HepG2 (cell line): ENCODE results near the gene GPR83. TPM values are rescaled to one million over a fixed set of nuclear protein-coding genes. Genes with fewer than 3 reads are reported as not detected.

Source experiments
- ELF3 ChIP-seq: IDR thresholded peaks from 2 replicates; pipeline ENCODE4 v1.6.1; 2016; ENCODE audit warnings: missing genetic modification reagents, missing compliant biosample characterization
- GABPB1 ChIP-seq: IDR thresholded peaks from 2 replicates; pipeline ENCODE4 v1.6.1; 2016; ENCODE audit warnings: mild to moderate bottlenecking, missing genetic modification reagents, moderate library complexity, missing compliant biosample characterization
- GTF3A ChIP-seq: sonication (generic); formaldehyde crosslinking; conservative IDR thresholded peaks from 2 replicates; pipeline ENCODE4 v1.4.0; 2020; ENCODE audit warnings: mild to moderate bottlenecking, missing genetic modification reagents
- MBNL3 ChIP-seq: fragments of 250-450 bp; sonication (Bioruptor Pico); conservative IDR thresholded peaks from 2 replicates; pipeline ENCODE4 v1.8.0; 2022; ENCODE audit warnings: mild to moderate bottlenecking, inconsistent platforms
- NONO ChIP-seq, 2 experiments: fragments of 450-650 bp in 1 of 2; sonication (generic) in 1 of 2; formaldehyde crosslinking in 1 of 2; IDR thresholded peaks in 1 of 2; conservative IDR thresholded peaks in 1 of 2; 2 replicates each; pipeline versions ENCODE4 v1.6.1 to v1.8.0; 2017 to 2022; ENCODE audit warnings: mild to moderate bottlenecking in 1 of 2, missing genetic modification reagents in 1 of 2, moderate library complexity in 1 of 2
- NR2F1 ChIP-seq, 2 experiments: fragments of 450-650 bp in 1 of 2; formaldehyde crosslinking in 1 of 2; IDR thresholded peaks; 2 replicates each; pipeline versions ENCODE4 v1.5.0 to v1.6.1; 2016 to 2020; ENCODE audit warnings: mild to moderate bottlenecking in 1 of 2, missing compliant biosample characterization in 1 of 2, missing genetic modification reagents in 1 of 2, moderate library complexity in 1 of 2
- NR3C1 ChIP-seq: sonication (generic); formaldehyde crosslinking; IDR thresholded peaks from 2 replicates; pipeline ENCODE4 v1.4.0; 2020; ENCODE audit warnings: missing genetic modification reagents
- PAF1 ChIP-seq: IDR thresholded peaks from 2 replicates; pipeline ENCODE4 v1.6.1; 2016; ENCODE audit warnings: missing genetic modification reagents, missing compliant biosample characterization
- RELA ChIP-seq: sonication (generic); formaldehyde crosslinking; IDR thresholded peaks from 2 replicates; pipeline ENCODE4 v1.4.0; 2020; ENCODE audit warnings: missing genetic modification reagents
- SNRNP70 ChIP-seq: fragments of 200-400 bp; formaldehyde crosslinking; IDR thresholded peaks from 2 replicates; pipeline ENCODE4 v1.6.1; 2017; ENCODE audit warnings: mild to moderate bottlenecking, low read depth, low read length, moderate library complexity
- STAG1 ChIP-seq: sonication (generic); formaldehyde crosslinking; IDR thresholded peaks from 2 replicates; pipeline ENCODE4 v1.4.0; 2020; ENCODE audit warnings: missing genetic modification reagents
- STAT5B ChIP-seq: sonication (generic); formaldehyde crosslinking; IDR thresholded peaks from 2 replicates; pipeline ENCODE4 v1.4.0; 2020; ENCODE audit warnings: missing genetic modification reagents
- TARDBP ChIP-seq: sonication (generic); formaldehyde crosslinking; IDR thresholded peaks from 2 replicates; pipeline ENCODE4 v1.8.0; 2022; ENCODE audit warnings: mild to moderate bottlenecking, missing genetic modification reagents
- ZBTB40 ChIP-seq, 2 experiments: fragments of 450-650 bp in 1 of 2; sonication (generic) in 1 of 2; formaldehyde crosslinking in 1 of 2; IDR thresholded peaks; 2 replicates each; pipeline versions ENCODE4 v1.6.1 to v1.8.0; 2016 to 2022; ENCODE audit warnings: antibody characterized with exemption in 1 of 2, mild to moderate bottlenecking in 1 of 2, missing genetic modification reagents in 1 of 2
- ZBTB42 ChIP-seq: sonication (generic); formaldehyde crosslinking; IDR thresholded peaks from 2 replicates; pipeline ENCODE4 v1.5.0; 2020; ENCODE audit warnings: mild to moderate bottlenecking, missing genetic modification reagents
- ZBTB43 ChIP-seq: sonication (generic); formaldehyde crosslinking; conservative IDR thresholded peaks from 2 replicates; pipeline ENCODE4 v1.4.0; 2020; ENCODE audit warnings: missing genetic modification reagents
- ZBTB7A ChIP-seq: sonication (generic); formaldehyde crosslinking; IDR thresholded peaks from 2 replicates; pipeline ENCODE4 v1.8.0; 2022; ENCODE audit warnings: mild to moderate bottlenecking, missing genetic modification reagents
- ZFY ChIP-seq: sonication (generic); formaldehyde crosslinking; IDR thresholded peaks from 2 replicates; pipeline ENCODE4 v1.4.0; 2020; ENCODE audit warnings: missing genetic modification reagents
- ZNF121 ChIP-seq: sonication (generic); formaldehyde crosslinking; IDR thresholded peaks from 2 replicates; pipeline ENCODE4 v1.5.0; 2020; ENCODE audit warnings: mild to moderate bottlenecking, missing genetic modification reagents
- ZNF605 ChIP-seq: sonication (generic); formaldehyde crosslinking; IDR thresholded peaks from 2 replicates; pipeline ENCODE4 v1.8.0; 2022; ENCODE audit warnings: mild to moderate bottlenecking, missing genetic modification reagents
- ZNF7 ChIP-seq: IDR thresholded peaks from 2 replicates; pipeline ENCODE4 v1.6.1; 2016; ENCODE audit warnings: missing biosample characterization, missing genetic modification reagents
- ZNF737 ChIP-seq: sonication (generic); formaldehyde crosslinking; IDR thresholded peaks from 2 replicates; pipeline ENCODE4 v1.5.0; 2020; ENCODE audit warnings: missing genetic modification reagents, mild to moderate bottlenecking, borderline replicate concordance
- ZNF776 ChIP-seq: sonication (generic); formaldehyde crosslinking; IDR thresholded peaks from 2 replicates; pipeline ENCODE4 v1.4.0; 2020; ENCODE audit warnings: mild to moderate bottlenecking, missing genetic modification reagents
- polyA plus RNA-seq, 8 experiments: library from polyadenylated mRNA; depleted of rRNA in 3 of 8; stranded (reverse) in 7 of 8; unstranded in 1 of 8; fragments of >200 nt; fragmentation: Illumina TruSeq in 4 of 8; extraction: Trizol in 4 of 8; gene quantifications; 2 replicates each; pipeline versions ENCODE4 v1.2.1 to v1.2.3, GENCODE V29; 2011 to 2016; ENCODE audit warnings: low read depth in 4 of 8, missing spikeins in 1 of 8, mixed read lengths in 1 of 8; ENCODE audit not compliant: insufficient read depth in 1 of 8
- total RNA-seq, 5 experiments: library from RNA; depleted of rRNA; stranded (reverse); fragments of >200 nt; fragmentation: Illumina TruSeq; extraction: Trizol; gene quantifications; 2 replicates each; pipeline ENCODE4 v1.2.3, GENCODE V29; 2016; ENCODE audit warnings: low read depth in 1 of 5

Gene GPR83
- total and polyA plus RNA-seq, 2 of the 13 experiments (the other 11 are each of a cell fraction or from before 2014, with no cell fraction given): 0.04 to 0.11 TPM

- TF ChIP-seq ZNF737 (CRISPR knock-in tag): no peak
- TF ChIP-seq STAG1 (CRISPR knock-in tag): no peak
- no peak for TF ChIP-seq RELA (CRISPR knock-in tag)
- TF ChIP-seq ZNF605 (CRISPR knock-in tag): no peak
- peak; percentile 57; the same call in 1 of the 2 replicates for TF ChIP-seq ELF3 (CRISPR knock-in tag)
- no peak for TF ChIP-seq SNRNP70
- no peak for TF ChIP-seq TARDBP (CRISPR knock-in tag)
- TF ChIP-seq GTF3A (CRISPR knock-in tag): no peak
- no peak for TF ChIP-seq ZFY (CRISPR knock-in tag)
- no peak for TF ChIP-seq PAF1 (CRISPR knock-in tag)
- TF ChIP-seq ZNF121: no peak
- TF ChIP-seq ZBTB43: no peak
- no peak for TF ChIP-seq ZBTB42 (CRISPR knock-in tag)
- TF ChIP-seq ZNF776 (CRISPR knock-in tag): no peak
- peak; percentile 19; the same call in 1 of the 2 replicates for TF ChIP-seq GABPB1 (CRISPR knock-in tag)
- TF ChIP-seq ZNF7 (CRISPR knock-in tag): no peak
- 0 out of 4 replicates have a peak, but pooled peaks of 1 of the 2 experiments have one; percentile 52 for TF ChIP-seq NR2F1 (CRISPR knock-in tag; IDR thresholded peaks at IDR 0.05)
- no peak for TF ChIP-seq STAT5B (CRISPR knock-in tag)
- TF ChIP-seq ZBTB7A: 0 out of 2 replicates have a peak, but pooled peaks have one; percentile 61
- TF ChIP-seq NR3C1 (CRISPR knock-in tag): no peak
- no peak for TF ChIP-seq MBNL3
- TF ChIP-seq NONO (IDR thresholded peaks at IDR 0.05): no peak
- TF ChIP-seq NONO (CRISPR knock-in tag; conservative IDR thresholded peaks at IDR 0.05): no peak
- TF ChIP-seq ZBTB40 (IDR thresholded peaks at IDR 0.05): no peak
- TF ChIP-seq ZBTB40 (CRISPR knock-in tag; IDR thresholded peaks at IDR 0.05): no peak
Measured at GRCh38 chr11:94402355-94402754, 1.1 kb upstream of the GPR83 start (continued).
